Ramos (cell line): ENCODE results near the gene ACOT12.
"Not testable (repeated sequence)": the region's sequence is repeated elsewhere in the genome, so short reads cannot be mapped to it uniquely, and the experiment has no call there.

Experiments used
- in situ Hi-C: fragments of 300-500 bp; cut with MboI; formaldehyde crosslinking; loops from one replicate; pipeline ENCODE4 v1.14.3; 2022; ENCODE audit warnings: low sequenced_read_pairs; ENCODE audit not compliant: unreplicated experiment

The ACOT12 gene

DNA sequence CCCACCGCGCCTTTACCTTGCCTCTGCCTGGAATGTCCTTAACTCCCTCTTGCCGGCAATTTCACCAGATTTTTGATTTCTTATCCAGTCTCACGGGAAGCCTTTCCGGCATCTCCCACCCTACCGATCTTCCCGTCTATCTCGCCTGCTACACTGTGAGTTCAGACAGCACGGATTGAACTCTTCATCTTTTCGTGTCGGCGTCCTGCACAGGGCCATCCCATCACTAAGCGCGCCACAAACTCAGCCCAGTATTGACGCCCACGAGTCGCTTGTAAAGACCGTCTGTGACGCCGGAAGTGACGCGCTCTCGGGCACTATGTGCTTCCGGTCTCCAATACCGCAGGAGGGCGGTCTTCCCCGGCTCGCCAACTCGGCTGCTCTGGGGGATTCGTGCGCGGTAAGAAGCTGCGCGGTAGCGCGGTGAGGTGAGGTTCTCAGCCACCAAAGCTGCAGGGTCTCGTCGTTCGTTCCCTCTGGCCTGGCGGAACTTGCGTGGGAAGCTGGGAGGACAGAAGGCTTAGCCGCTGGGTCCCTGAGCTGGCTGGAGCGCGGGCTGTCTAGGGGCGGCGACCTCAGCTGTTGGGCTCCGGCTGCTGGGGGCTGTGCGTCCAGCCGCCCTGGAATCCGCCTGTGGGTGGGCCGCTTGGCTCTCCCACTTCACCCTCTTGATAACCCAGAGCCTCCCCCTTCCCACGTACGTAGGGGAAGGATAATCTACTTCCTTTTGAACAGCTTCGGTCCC lies 92.5 kb downstream of the ACOT12 start, which contains the start of gene ZCCHC9:
ZCCHC9 (plus strand) TSS at position 317 of the 745 bp plus-strand sequence. CDS start 3,171 bp downstream, outside the sequence.
- in situ Hi-C loops = no loop called here

DNA sequence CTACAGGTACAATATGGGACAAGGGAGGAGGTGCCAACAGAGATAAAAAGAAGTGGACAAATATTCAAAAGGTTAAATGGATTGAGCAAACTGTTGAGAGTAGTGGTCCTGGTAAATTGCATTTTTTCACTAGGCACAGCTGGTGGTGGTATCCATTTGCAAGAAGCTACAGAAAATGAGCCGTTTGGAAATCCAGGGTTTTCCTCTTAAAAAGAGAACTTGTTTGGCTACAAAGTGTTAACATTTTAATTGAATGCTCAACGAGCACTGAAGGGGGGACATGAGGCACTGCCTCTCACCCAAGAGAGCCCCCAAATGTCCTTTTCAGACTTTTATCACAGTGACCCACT lies 93.0 kb downstream of the ACOT12 start:
- in situ Hi-C loops = no loop called here

DNA sequence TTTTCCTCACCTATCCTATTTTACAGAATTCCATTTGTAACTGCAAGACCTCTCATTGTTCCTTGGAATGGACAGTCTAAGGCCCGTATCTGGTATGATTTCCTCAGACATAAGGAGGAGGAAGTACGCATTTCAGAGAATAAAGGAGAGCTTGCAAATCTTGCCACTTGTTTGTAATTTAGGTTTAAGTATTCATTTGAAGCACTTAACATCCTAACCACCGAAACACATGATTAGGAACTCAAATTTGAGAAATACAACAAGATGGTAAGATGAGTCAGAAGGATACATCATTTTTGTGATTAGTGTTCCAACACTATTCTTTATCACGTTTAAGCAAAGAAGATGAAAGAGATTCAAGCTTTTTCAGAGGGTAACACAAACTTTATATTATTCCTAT lies 96.4 kb downstream of the ACOT12 start:
- in situ Hi-C loops = no loop called here

DNA sequence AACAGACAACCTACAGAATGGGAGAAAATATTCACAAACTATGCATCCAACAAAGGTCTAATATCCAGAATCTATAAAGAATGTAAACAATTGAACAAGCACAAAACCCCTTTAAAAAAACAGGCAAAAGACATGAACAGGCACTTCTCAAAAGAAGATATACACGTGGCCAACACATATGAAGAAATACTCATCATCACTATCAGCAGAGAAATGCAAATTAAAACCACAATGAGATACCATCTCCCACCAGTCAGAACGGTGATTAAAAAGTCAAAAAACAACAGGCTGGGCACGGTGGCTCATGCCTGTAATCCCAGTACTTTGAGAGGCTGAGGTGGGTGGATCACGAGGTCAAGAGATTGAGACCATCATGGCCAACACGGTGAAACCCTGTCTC lies 99.9 kb downstream of the ACOT12 start:
- in situ Hi-C loops = not testable (repeated sequence)

DNA sequence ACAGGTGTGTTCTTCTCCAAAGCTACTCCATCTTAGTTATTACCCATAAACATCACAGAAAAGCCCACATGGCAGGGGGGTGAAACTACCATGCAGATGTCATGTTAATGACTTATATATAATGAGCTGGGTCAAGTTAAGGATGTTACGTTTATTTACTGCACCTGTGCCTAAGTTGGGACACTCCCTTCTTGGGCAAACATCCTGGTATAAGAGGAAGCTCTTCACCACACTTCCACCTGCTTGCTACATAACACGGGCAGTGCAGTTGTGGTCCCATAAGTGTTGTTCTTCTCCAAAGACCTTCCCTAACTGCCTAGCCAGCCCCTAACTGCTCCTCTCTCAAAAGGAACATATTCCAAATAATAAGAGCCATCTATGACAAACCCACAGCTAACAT lies 101.8 kb downstream of the ACOT12 start:
- in situ Hi-C loops = no loop called here

- in situ Hi-C loops = no loop called here
Observed at GRCh38 chr5:81290146-81290545, 103.8 kb downstream of the ACOT12 start.

GRCh38 chr5:81288021-81288433 lies 105.9 kb downstream of the ACOT12 start:
- in situ Hi-C loops = no loop called here

DNA sequence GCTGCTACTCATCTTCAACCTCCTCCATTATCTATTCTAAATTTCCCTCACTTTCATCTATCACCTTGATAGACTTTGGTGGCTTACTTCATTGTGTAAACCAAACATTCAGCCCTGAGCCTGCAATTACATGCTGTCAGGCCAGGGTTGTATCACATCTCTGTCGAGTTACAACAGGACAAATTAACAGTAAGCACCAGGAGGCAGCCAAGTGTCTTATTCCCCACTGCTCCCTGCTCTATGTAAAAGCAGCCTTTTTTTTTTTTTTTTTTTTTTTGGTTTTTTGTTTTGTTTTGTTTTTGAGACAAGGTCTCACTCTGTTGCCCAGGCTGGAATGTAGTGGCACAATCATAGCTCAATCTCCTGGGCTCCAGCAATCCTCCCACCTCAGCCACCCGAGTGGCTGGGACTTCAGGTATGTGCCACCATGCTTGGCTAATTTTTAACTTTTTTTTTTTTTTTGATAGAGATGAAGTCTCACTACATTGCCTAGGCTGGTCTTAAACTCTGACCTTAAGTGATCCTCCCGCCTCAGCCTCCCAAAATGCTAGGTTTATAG lies 107.8 kb downstream of the ACOT12 start:
- in situ Hi-C loops = no loop called here

DNA sequence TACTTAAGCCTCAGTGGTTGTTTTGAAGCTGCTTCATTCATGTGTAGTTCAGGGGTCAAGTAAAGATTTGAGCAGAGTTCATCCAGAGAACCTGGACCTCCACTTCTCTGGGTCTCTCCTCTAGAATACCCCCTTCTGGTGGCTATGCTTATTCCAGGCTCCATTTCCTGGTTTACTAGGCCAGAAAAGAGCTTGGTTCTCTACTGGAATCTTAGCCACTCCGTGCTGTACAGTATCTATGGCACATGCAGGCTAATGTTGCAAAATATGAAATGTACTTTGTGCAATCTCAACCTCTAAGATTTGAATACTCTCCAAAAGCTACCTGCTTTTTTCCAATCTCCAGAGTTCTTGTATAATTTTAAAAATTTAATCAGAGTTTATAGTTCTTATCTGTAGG lies 110.0 kb downstream of the ACOT12 start:
- in situ Hi-C loops = no loop called here
